ENCODE measurements around the gene ZNF300. TPM values are rescaled to one million over a fixed set of nuclear protein-coding genes. Genes with fewer than 3 reads are reported as not detected.

The ZNF300 gene
- total and polyA plus RNA-seq, 10 of the 15 experiments (the other 5 are each of a cell fraction or from before 2014, with no cell fraction given): 0.03 to 1.5 (median 0.16) TPM; not detected in 1

- CTCF ChIA-PET: no interaction called here
- 40% methylated on average over 5 of the region's 5 CpGs for WGBS (ENCODE audit: insufficient coverage, insufficient replicate concordance, low lambda C conversion rate, missing lambda C conversion rate)
These were observed 41.2 kb upstream of the ZNF300 start for GRCh38 chr5:150945947-150946346.

More at GRCh38 chr5:150945947-150946346, 41.2 kb upstream of the ZNF300 start:
- no peaks in the 10 kb centered on the region for H3K36me3 ChIP-seq (ENCODE audit: control insufficient read depth in 2 of 2, insufficient read depth in 2 of 2, low read length in 1 of 2)
- H3K27me3 ChIP-seq (replicated peaks in 1 of 2; ENCODE audit: control insufficient read depth in 2 of 2, insufficient read depth in 2 of 2, low read length in 1 of 2): no peaks in the 10 kb centered on the region
- peaks cover 4% of the 10 kb centered on the region; the same call in 1 of the 3 replicates for H3K9me3 ChIP-seq (replicated peaks; ENCODE audit: control insufficient read depth, insufficient read depth, low read length)
- DNase-seq (ENCODE audit: low read depth, low spot score): no peak
- no peak overlapping the region for H3K4me3 ChIP-seq
- BruUV-seq (replicated peaks): no TSS peak
- no peak overlapping the region for H3K4me2 ChIP-seq (ENCODE audit: control insufficient read depth, insufficient read depth)
- FAIRE-seq: no peak
- ChIA-PET RAD21 (ENCODE audit: unreplicated experiment) (no interaction called here), SMC1A (ENCODE audit: uncharacterized antibody, unreplicated experiment) (no interaction called here), POLR2A (no interaction called here)
- in situ Hi-C loops (cut with MboI) (no loop called here), intact Hi-C loops (cut with micrococcal nuclease; ENCODE audit: unreplicated experiment) (no loop called here)
- no peak overlapping the region for H3K9ac ChIP-seq (ENCODE audit: control insufficient read depth, insufficient read depth, low read length)
- no peak for ATAC-seq
- TF ChIP-seq SP1 (IDR thresholded peaks at IDR 0.05; ENCODE audit: low read depth, low read length) (no peak), NFIC (IDR thresholded peaks at IDR 0.05; ENCODE audit: low read depth, low read length) (no peak), NFXL1 (IDR thresholded peaks at IDR 0.05; ENCODE audit: borderline replicate concordance) (no peak), IRF4 (IDR thresholded peaks at IDR 0.05; ENCODE audit: low read depth, low read length) (no peak), POU2F2 (IDR thresholded peaks at IDR 0.05; ENCODE audit: borderline replicate concordance, low read depth, low read length) (no peak), RFX5 (IDR thresholded peaks at IDR 0.05; ENCODE audit: low read depth, low read length) (no peak), NR2C1 (IDR thresholded peaks at IDR 0.05) (no peak), BCLAF1 (IDR thresholded peaks at IDR 0.05) (no peak), SREBF1 (IDR thresholded peaks at IDR 0.05; ENCODE audit: low read length) (no peak), REST (IDR thresholded peaks at IDR 0.05; ENCODE audit: low read depth, low read length) (no peak)
- no peaks in the 10 kb centered on the region for H3K79me2 ChIP-seq (ENCODE audit: control insufficient read depth, insufficient read depth, low read length)
- no peaks in the 10 kb centered on the region for H3K4me1 ChIP-seq (ENCODE audit: control insufficient read depth, insufficient read depth, low read length)
- H4K20me1 ChIP-seq (ENCODE audit: control insufficient read depth, insufficient read depth): no peaks in the 10 kb centered on the region
- no peak overlapping the region for H3K27ac ChIP-seq (ENCODE audit: control insufficient read depth, insufficient read depth)
- no peak overlapping the region for H2AFZ ChIP-seq (ENCODE audit: control insufficient read depth, low read depth, low read length)
